Kidney capillary endothelial cell (primary cell): ENCODE results near the gene SLC6A6.

ENCODE experiments used
- DNase-seq: peaks from one replicate; pipeline ENCODE4 v3.0.0-alpha.2; 2018; ENCODE audit warnings: low spot score

The SLC6A6 gene

GRCh38 chr3:14372587-14372986, 29.8 kb upstream of the SLC6A6 start:
- no peak for DNase-seq

- DNase-seq, result no peak
Measured at GRCh38 chr3:14373753-14374376, 28.5 kb upstream of the SLC6A6 start.

- no peak for DNase-seq
Measured at GRCh38 chr3:14374444-14374883, 27.9 kb upstream of the SLC6A6 start.

- DNase-seq, result no peak
Measured at GRCh38 chr3:14375192-14375591, 27.2 kb upstream of the SLC6A6 start.

GRCh38 chr3:14376348-14377043, 25.9 kb upstream of the SLC6A6 start:
- DNase-seq, result no peak

GRCh38 chr3:14377044-14377837, 25.2 kb upstream of the SLC6A6 start:
- no peak for DNase-seq

GRCh38 chr3:14377838-14378169, 24.6 kb upstream of the SLC6A6 start:
- no peak for DNase-seq

- DNase-seq, result no peak
Measured at GRCh38 chr3:14378415-14378814, 24.0 kb upstream of the SLC6A6 start.

- DNase-seq, result no peak
Measured at GRCh38 chr3:14379843-14380242, 22.6 kb upstream of the SLC6A6 start.

GRCh38 chr3:14386254-14386653, 16.2 kb upstream of the SLC6A6 start:
- no peak for DNase-seq

- no peak for DNase-seq
Measured at GRCh38 chr3:14388201-14388600, 14.2 kb upstream of the SLC6A6 start.

GRCh38 chr3:14389166-14389606, 13.2 kb upstream of the SLC6A6 start:
- DNase-seq, result no peak

- no peak for DNase-seq
Measured at GRCh38 chr3:14389716-14390115, 12.7 kb upstream of the SLC6A6 start.

- DNase-seq, result no peak
Measured at GRCh38 chr3:14391033-14391432, 11.4 kb upstream of the SLC6A6 start.

- DNase-seq, result no peak
Measured at GRCh38 chr3:14392231-14392630, 10.2 kb upstream of the SLC6A6 start.

GRCh38 chr3:14392803-14393319, 9.5 kb upstream of the SLC6A6 start:
- no peak for DNase-seq

- DNase-seq, result no peak
Measured at GRCh38 chr3:14393440-14394106, 8.8 kb upstream of the SLC6A6 start.

- DNase-seq, result no peak
Measured at GRCh38 chr3:14396031-14396692, 6.2 kb upstream of the SLC6A6 start.

GRCh38 chr3:14397046-14397445, 5.4 kb upstream of the SLC6A6 start:
- no peak for DNase-seq

- DNase-seq, result no peak
Measured at GRCh38 chr3:14397531-14397930, 4.9 kb upstream of the SLC6A6 start.

- DNase-seq, result no peak
Measured at GRCh38 chr3:14397940-14398796, 4.2 kb upstream of the SLC6A6 start.
